Activated T-cell treated with anti-CD3 and anti-CD28 coated beads, Interleukin-2, amount 50 U/mL, for 48 hours (primary cell): Measurements from ENCODE around the gene FOXS1.

Source experiments
- DNase-seq, 2 experiments: peaks; one replicate each; pipeline ENCODE4 v3.0.0-alpha.2; 2020

Gene FOXS1

DNA sequence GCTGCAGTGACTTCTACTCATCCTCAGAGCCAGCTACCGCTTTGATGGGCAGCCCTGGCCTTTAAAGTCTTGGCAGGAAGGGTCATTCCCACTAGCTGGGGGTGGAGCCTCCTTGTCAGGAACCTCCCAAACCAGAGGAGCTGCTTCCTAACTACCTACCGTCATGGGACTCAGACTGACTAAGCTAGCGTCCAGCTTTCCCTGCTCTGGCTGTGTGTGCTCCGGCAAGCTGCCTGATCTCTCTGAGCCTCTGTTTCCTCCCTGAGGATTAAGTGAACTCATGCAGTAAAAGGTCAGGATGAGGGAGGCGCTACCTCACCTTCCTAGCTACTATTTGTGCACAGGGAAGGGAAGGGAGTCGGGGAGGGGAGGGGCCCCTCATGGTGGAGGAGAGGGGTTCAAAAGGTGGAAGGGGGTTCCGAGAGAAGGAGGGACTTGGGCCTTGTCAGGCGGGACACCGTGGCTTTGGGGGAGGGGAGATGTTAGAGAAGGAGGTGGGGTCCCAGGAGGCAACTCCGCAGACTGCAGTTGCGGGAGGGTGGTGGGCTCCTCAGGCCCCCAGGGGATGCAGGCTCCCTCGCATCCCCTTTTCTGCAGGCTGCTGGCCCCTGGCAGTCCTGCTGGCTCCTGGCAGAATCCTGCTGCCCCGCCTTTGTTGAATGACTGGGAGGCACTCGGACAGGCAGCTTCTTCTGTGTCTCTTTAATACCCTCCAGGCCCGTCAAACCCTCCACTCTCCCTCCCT is 15.2 kb upstream of the FOXS1 start:
- no peak for DNase-seq

DNA sequence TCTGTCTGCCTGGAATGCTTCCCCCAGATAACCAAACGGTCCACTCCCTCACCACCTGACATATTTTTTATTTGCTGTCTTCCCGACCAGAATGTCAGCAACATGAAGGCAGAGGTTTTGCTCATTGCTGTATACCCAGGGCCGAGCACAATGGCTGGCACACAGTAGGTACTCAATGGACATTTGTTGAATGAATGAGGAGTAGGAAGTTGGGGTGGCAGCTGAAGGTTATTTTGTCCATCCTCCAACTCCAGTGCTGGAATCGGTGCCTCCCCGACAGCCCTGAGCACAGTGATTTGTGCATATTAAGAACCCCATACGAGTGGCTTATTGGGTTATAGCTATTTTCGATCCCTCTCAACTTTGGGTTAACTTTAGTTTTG is 14.6 kb upstream of the FOXS1 start:
- DNase-seq: no peak

- no peak for DNase-seq
These were observed 14.0 kb upstream of the FOXS1 start for GRCh38 chr20:31859266-31859997.

- DNase-seq: no peak
These were observed 13.3 kb upstream of the FOXS1 start for GRCh38 chr20:31858760-31859083.

DNA sequence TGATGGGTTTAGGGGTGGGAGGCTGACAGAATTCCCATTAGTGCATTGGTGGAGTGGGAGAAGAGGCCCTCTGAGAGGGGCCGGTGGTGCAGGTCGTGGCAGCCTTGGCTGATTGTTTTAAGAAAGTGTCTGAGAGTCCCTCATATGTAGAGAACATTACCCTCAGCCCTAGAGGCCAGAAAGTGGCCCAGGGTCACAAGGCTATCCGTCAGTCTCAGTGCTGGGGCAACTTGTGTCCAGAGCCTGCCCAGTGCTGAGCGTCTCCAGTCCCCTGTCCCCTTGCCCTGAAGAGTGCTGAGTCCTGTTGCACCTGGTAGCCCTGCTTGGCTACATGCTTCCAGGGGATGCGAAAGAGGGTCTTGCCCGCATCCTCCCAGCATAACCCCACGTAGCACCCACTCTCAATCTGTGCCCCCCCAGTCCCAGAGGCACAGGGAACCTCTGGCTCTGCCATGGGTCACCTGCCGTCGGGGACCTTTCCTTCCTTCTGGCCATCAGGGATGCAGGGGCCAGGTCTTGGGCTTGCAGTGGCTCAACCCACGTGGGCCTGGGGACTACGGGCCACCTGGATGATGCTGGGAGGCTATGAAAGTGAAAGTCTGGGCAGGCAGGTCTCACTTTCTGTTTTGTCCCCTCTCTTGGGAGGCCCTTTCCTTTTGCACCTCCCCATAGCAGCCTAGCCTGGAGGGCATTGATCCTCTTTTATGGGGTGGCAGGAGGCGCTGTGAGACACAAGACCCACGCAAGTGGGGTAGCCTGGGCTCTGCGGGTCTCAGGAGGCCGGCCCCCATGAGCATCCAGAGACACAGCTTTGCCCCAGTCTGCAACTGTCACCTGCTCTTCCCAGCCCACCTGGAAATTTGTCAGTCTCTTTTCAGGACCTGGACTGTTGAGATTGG is 12.7 kb upstream of the FOXS1 start:
- no peak for DNase-seq

DNA sequence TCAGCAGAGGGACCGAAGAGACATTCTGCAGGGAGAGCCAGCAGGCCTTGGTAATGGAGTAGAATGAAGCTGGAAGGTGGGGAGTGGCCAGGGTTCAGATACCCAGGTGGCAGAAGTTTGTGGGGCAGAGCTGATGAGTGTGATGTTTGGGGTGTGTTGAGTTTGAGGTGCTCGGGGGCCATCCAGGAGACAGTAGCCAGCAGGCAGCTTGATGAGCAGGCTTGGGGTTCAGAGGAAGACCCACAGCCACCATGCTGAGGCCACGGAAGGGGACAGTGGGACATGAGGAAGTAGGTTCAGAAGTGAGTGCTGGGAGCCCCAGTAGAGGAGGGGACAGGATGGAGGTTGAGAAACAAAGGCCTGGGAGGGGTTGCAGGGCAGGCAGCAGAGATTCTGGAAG is 11.1 kb upstream of the FOXS1 start:
- DNase-seq: no peak

DNA sequence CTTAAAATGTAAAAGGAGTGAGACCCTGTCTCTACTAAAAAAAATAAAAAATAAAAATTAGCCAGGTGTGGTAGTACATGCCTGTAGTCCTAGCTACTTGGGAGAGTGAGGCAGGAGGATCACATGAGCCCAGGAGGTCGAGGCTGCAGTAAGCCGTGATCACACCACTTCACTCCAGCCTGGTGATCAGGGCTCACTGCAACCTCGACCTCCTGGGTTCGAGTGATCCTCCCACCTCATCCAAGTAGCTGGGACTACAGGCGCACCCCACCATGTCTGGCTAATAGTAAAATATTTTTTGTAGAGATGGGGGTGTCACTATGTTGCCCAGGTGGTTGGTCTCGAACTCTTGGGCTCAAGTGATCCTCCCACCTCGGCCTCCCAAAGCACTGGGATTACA is 8.1 kb upstream of the FOXS1 start:
- no peak for DNase-seq

DNA sequence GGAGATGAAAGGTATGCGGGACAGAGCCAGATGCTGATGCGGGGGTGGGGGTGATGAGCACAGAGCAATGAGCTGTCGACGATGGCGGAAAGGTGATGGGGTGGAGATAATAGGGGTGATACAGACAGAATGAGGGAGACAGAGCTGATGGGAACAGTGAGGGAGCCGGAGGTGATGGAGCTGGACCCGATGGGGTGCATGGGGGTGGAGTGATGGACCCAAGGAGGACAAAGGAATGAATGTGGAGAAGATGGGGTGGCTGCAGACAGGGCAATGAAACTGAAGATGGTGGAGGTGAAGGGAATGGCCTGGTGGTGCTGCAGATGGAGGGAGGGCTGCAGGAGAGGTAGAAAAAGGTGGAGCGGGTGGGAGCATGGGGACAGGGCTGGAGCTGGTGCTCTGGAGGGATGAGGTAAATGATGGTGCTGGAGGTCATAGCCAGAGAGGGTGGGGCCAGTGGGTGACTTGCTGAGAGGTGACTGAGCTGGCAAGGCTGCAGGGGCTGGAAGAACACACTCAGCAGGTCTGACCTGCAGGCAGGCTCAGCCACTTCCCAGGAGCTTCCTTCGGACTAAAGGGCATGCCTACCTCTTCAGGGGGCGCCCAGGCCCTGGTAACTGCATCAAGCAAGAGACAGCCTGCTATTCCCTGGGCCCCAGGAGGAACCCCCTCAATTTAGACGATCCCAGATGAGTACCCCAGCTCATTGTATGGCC is 6.0 kb upstream of the FOXS1 start:
- no peak for DNase-seq

- DNase-seq: no peak
These were observed 4.0 kb upstream of the FOXS1 start for GRCh38 chr20:31849306-31849930.

GRCh38 chr20:31848088-31848999 is 2.9 kb upstream of the FOXS1 start:
- DNase-seq: no peak

DNA sequence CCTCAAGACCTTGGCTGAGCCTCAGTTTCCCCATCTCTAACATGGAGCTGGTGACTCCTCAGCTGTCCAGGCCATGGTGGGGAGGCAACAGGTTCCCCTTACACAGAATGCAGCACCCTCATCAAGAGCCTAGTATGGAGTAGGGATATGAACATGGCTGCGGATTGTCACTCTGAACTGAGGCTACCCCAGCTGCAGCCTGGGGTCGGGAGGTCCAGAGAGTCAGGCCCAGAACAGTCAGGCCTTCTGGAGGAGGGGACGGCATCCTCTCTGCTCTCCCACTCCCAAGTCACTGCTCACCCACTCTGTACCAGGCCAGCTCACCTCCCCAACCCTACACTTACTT is 1.4 kb upstream of the FOXS1 start:
- DNase-seq: no peak

- no peak for DNase-seq
These were observed 586 bp downstream of the FOXS1 start for GRCh38 chr20:31844737-31845299.

DNA sequence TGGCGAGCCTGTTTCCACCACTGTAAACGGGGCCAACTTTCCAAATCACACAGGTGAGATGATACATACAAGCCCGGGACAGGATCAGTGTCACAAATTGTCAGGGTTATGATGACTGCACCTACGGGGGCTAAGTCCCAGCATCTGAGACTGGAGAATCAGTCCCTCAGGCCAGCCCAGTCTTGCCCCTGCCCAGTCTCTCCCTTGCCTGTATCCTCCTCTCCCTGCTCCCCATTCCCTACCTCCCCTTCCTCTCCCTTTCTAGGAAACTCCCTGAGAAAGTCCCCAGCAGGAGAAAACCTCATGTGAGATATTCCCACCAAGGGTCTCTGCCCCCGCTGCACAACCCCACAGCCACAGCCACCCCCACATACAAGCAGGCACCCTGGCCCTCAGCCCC is 1.5 kb downstream of the FOXS1 start:
- no peak for DNase-seq

DNA sequence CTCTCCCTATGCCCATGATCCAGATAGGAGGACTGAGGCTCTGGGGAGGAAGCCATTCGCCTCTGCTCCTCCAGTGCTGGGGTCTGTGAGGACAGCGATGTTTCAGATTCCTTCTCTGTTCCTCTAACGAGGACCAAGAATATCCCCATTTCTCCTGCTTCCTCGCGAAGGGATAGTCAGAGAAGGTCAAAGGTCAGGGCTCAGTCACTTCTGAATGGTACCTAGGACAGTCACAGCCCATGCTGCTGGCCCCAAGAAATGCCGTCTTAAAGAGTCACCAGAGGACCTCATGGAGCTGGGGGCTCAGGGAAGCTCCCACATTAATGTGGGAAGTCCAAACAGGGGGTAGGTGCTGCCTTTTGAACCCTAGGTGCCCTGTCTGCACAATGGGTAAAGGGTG is 2.1 kb downstream of the FOXS1 start:
- DNase-seq: no peak

- no peak for DNase-seq
These were observed 2.8 kb downstream of the FOXS1 start for GRCh38 chr20:31842471-31843157.

DNA sequence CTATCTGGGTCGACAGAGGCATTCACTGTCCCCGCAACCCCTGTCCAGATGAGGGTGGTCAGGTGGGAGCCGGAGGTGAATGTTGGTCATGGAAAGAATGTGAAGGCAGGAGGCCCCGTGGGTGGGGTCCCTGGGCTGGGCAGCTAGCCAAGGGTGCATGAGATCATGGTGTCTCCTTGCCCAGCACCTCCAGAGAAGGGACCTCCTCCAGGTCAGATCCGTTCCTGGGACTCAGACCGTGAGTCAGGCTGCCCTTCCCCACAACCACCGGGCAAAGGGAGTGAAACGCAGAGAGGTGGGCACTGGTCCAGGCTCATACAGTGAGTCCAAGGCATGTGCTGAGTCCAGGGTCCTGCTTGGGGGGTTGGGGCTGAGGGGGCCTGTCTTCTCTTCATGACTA is 3.5 kb downstream of the FOXS1 start:
- no peak for DNase-seq

DNA sequence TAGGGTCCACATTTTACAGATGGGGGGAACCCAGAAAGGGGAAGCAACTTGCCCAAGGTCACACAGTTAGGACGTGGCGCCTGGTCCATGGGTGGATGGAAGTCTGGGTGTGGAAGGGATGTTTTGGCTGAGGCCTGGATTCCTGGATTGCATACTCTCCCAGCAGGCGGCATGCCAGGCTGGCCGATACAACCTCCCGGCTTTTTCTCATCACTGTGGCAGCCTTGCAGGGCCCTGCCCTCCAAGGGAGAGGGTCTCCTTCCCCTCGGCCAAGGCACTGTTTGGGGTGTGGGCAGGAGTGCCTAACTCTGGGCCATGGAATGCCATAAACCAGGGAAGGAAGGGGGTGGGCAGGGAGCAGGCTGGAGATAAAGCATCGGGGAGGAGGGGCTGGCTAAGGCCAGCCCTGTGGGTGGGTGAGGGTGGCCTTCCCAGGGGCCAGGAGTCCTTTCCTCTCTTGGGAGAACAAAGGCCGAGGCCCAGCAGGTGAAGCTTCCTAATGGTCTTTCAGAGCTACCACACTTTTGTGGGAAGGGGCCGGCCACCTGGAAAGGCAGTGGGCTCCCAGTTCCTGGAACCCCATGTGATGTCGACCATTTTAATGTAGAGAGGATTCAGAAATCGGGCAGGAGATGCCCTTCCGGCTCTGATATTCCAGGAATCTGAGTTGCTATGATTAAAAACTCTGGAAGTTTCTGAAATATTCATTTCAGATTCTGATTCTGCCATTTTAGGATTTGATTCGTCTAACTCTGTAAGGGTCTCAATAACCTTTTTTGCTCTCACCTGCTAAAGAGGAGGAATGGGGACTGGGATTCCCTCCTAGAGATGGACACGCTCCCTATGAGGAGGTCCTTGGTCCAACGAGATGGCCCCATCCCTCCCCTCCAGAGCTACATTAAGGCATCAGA is 4.2 kb downstream of the FOXS1 start:
- DNase-seq: no peak

- no peak for DNase-seq
These were observed 5.5 kb downstream of the FOXS1 start for GRCh38 chr20:31839782-31840487.
